UCSD-AML1 (cell line): ENCODE measurements around the gene EVC2.

Experiments used
- DNase-seq: peaks from one replicate; lab custom pipeline; 2025; ENCODE audit not compliant: unreplicated experiment; lab: John Stamatoyannopoulos, UW

EVC2 gene

GRCh38 chr4:5708449-5709206, at the start of gene EVC2:
TSS of gene EVC2 (minus strand) at chr4:5708559. CDS start at chr4:5708513, 46 bp downstream.
- DNase-seq = no peak

- DNase-seq = no peak
These were observed 49.6 kb upstream of the EVC2 start for GRCh38 chr4:5757954-5758353.

GRCh38 chr4:5757536-5757935, 49.2 kb upstream of the EVC2 start:
- no peak for DNase-seq

GRCh38 chr4:5757091-5757490, 48.7 kb upstream of the EVC2 start:
- DNase-seq = no peak

- DNase-seq = no peak
These were observed 47.9 kb upstream of the EVC2 start for GRCh38 chr4:5756271-5756670.

GRCh38 chr4:5755679-5756078, 47.3 kb upstream of the EVC2 start:
- DNase-seq = no peak

- no peak for DNase-seq
These were observed 46.8 kb upstream of the EVC2 start for GRCh38 chr4:5755161-5755560.

GRCh38 chr4:5754529-5754881, 46.1 kb upstream of the EVC2 start:
- DNase-seq = no peak

GRCh38 chr4:5753766-5754528, 45.6 kb upstream of the EVC2 start:
- DNase-seq = no peak

GRCh38 chr4:5753366-5753765, 45.0 kb upstream of the EVC2 start:
- DNase-seq = no peak

GRCh38 chr4:5752376-5753184, 44.2 kb upstream of the EVC2 start:
- no peak for DNase-seq

GRCh38 chr4:5751666-5752375, 43.5 kb upstream of the EVC2 start:
- DNase-seq = no peak

- DNase-seq = no peak
These were observed 42.7 kb upstream of the EVC2 start for GRCh38 chr4:5750946-5751665.

- no peak for DNase-seq
These were observed 41.9 kb upstream of the EVC2 start for GRCh38 chr4:5750052-5750945.

- no peak for DNase-seq
These were observed 41.2 kb upstream of the EVC2 start for GRCh38 chr4:5749568-5749967.

- DNase-seq = no peak
These were observed 39.5 kb upstream of the EVC2 start for GRCh38 chr4:5747738-5748375.

GRCh38 chr4:5746829-5747737, 38.7 kb upstream of the EVC2 start:
- no peak for DNase-seq

GRCh38 chr4:5746250-5746649, 37.9 kb upstream of the EVC2 start:
- no peak for DNase-seq
